GM21447 (cell line): ENCODE results near the gene TMEM259.

Experiments
- ATAC-seq: cut with Tn5 transposase; IDR thresholded peaks from one replicate; pipeline ENCODE4 v1.9.1; 2021; ENCODE audit not compliant: unreplicated experiment

TMEM259 gene

DNA sequence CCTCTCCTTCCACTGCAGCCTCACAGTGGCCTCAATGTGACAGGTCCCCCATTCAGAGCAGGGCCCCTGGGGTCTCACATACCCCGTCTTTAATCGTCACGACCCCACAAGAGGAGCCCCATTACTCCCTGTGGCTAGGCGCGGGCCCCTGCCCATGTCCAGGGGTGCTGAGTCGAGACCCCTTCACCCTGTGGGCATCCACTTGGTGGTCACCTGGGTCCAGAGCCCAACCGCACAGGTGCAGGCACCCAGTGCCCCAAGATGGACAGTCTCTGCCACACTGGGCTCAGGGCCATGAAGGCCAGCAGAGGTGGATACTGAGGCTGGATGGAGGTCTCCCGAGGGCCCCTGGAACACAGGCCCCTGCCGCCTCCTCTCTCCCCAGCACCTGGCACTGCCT lies 3.0 kb downstream of the TMEM259 start:
- ATAC-seq = no peak

DNA sequence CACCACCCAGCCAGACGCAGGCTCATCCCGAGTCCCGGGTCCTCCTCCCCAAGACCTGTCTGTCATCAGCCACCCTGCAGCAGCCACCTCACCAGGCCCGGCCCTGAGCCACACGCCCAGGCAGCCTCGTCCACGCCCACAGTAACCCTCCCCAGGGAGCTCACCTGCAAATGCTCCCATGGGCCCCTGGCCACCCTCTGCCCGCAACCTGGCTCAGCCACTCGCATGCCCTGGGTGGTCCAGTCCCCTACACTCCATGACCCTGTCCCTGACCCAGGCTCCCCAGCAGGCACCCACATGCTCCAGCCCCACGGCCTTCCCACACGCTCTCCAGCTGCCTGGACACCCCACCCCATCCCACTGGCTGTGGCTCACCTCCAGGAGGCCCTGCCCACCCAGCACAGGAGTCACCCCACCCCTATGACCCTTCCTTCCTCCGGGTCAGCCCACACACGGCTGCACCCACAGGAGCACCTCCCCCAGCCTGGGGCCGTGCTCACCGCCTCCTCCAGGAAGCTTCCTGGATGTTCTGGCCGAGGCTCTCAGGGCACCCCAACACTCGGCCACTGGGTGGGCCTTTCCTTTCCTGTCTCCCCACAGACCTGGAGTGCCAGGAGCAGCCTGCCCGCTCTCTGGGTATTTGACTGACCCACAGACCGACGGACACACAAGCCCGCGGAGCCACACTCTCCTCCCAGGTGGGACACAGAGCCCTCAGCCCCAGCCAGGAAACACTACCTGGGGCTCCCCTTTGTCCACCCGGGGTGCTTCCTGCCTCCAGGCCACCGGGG lies 3.6 kb downstream of the TMEM259 start:
- ATAC-seq = no peak

DNA sequence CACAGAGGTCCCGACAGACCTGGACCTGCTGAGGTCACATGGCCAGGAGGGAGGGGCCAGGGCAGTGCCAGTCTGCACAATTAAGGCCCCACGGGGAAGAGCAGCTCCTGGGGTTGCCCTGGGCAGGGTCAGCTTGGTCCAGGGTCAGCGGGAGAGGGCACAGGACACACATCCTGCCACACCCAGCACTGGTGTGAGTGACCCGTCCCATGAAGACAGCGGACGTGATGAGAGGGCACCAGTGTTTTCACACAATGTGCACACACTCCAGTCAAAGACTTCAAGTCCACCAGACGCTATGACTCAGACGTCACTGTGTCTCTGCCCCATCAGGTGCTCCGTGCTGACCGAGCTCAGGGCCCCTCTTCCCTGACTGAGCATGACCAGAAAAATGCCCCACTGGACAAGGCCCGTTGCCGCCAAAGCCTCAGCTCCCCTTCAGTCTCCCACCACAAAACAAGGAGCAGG lies 4.2 kb downstream of the TMEM259 start:
- no peak for ATAC-seq

DNA sequence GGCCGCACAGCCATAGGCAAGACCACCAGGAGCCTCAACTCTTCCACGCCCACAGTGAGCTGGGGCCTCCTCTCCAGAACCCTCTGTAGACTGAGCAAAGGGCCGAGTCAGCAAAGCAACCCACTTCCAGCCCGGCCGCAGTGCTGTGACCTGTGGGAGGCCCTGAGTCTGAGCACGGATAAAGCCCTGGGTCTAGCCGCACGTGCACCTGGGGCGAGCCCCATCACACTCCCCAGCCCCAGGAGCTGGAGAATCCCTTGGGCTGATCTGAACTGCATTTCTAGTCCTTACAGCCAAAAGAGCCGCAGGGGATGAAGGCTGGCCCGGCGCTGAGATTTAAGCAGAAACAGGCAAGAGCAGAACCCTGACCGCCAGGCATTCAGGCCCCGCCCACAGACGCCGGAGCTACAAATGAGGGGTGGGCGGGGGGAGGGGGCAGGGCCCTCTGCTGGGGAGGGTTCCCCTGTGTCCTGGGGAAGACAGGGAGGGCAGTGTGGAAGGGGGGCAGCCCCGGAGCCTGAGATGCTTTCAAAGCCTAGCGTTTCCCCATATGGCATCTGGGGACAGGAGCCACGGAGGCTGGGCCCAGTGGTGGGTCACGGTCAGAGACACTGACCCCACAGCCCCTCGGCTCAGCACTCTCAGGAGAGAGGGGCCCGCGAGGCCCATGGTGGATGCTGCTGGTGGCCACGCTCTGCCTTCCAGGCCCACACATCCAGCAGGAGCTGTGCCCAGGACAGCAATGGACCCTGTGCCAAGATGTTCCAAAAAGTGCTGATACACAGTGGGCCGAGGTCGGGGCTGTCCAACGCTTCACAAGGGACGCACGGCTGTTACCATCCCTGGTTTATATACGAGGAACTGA lies 4.9 kb downstream of the TMEM259 start:
- no peak for ATAC-seq

DNA sequence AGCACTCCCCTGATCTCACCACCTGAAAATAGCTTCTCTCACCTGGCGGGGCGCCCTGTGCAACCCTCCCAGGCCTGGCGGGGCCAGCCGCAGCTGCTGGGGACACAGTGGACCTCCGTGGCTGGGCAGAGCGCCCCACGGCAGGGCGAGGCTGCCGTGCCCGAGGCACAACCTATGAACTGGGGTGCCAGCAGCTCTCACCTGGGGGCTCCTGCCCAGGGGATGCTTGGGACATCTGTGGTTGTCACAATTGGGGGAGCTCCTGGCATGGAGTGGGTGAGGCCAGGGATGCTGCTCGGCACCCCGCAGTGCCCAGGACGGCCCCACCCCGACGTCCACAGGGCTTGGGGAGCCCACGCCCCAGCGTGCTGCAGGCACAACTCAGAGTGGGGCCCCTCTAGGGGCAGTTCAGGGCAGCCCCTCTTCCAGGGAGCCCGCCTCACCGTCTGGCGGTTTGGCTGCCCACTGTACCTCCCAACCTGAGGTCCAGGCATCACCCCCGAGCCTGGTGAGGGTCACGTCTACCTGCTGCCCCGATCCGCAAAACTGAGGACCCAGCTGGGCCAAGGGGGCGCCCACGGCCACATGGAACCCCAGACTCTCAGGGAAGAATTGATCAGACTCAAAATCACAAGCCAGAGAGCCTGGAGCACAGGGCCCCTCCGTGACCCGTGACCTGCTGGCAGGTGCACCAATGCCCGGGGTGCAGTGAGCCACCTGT lies 5.7 kb downstream of the TMEM259 start:
- no peak for ATAC-seq

DNA sequence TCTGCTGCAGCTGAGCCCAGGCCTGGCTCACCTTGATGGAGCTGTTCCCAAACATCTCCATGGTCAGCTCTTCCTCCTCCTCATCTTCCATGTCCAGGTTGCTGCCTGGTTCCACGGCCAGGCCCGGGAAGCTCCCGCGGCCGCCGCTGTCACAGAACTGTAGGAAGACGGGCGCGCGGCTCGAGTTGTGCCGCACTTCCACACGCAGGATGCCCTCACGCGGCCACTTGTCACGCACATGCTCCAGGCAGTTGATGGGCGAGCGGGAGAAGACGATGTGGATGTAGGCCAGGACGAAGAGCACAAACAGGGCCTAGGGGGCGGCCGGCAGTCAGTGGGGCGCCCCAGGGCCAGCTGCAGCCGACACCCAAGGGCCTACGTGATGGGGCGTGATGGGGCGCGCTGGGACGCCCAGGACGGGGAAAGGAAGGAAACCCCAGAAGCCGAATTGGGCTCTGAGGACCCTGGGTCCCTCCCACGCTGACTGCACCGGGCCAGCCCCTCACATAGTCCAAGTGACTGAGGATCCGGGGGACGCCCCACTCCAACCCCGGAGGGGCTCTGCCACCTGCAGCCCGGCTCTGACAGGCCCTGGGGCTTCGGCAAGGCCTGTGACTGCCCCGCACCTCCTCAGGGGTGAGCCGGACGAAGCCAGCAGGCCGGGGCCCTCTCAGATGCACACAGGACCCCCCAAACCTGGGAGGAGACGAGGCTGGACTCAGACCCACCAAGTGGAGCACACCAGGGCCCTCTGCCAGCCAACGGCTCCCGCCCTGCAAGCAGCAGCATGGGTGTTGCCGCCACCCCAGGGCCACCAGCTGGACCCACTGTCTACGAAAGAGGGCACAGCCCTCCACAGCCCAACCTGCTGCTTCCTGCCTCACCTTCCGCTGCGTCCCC lies 6.5 kb downstream of the TMEM259 start:
- ATAC-seq = no peak

DNA sequence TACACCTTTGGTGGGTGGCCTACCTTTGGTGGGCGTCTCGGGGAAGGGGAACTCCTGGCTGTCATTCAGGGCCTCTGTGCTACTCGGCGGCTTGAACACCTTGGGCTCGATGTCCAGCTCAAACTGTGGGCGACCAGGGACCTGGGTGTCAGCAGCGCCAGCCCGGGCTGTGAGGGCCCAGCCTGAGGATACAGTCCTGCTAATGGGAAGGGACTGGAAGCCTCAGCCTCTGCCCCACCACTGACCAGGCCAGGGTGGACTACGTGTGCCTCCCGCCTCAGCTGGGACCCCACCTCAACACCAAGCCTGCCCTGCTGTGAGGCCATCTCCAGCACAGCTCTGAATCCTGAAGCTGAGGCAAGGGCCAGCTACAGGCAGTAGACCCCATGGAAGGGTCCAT lies 7.7 kb downstream of the TMEM259 start:
- no peak for ATAC-seq

DNA sequence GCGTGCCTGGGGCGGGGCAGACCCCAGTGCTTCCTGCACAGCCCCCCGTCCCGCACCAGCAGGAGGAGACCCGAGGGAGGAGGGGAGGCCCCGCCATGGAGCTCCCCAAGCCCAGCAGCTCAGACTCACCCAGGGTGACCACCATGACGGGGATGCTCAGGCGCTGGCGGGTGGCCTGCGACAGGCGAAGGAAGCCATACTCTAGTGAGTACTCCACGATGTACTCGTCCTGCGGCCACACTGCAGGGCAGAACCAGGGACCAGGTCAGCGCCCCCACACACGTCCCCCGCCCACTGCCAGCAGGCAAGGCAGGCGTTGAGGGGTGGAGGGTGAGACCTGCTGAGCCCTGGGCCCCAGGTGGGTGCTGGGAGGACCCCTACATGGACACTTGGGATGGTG lies 8.6 kb downstream of the TMEM259 start:
- no peak for ATAC-seq

DNA sequence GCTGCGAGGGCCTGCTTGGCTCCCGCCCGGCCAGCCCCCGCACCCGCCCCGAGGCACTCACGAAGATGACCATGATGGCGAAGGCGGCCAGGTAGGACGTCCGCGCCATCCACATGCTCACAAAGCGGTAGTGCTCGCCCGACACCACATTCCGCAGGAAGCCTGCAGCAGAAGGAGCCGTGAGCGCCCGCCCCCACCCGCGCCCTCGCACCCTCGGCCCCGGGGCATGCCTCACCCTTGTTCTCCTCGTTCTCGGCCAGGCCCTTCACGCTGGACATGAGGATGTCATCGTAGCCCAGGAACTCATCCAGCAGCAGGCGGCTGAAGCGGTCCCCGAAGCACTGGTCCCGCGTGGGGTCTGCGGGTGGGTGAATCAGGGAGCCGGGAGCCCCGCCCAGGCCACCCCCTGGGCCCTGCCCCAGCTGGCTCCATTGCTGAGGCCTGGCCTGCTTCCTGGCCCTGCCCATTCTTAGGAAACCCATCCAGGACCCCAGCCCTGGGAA lies 9.0 kb downstream of the TMEM259 start:
- no peak for ATAC-seq

DNA sequence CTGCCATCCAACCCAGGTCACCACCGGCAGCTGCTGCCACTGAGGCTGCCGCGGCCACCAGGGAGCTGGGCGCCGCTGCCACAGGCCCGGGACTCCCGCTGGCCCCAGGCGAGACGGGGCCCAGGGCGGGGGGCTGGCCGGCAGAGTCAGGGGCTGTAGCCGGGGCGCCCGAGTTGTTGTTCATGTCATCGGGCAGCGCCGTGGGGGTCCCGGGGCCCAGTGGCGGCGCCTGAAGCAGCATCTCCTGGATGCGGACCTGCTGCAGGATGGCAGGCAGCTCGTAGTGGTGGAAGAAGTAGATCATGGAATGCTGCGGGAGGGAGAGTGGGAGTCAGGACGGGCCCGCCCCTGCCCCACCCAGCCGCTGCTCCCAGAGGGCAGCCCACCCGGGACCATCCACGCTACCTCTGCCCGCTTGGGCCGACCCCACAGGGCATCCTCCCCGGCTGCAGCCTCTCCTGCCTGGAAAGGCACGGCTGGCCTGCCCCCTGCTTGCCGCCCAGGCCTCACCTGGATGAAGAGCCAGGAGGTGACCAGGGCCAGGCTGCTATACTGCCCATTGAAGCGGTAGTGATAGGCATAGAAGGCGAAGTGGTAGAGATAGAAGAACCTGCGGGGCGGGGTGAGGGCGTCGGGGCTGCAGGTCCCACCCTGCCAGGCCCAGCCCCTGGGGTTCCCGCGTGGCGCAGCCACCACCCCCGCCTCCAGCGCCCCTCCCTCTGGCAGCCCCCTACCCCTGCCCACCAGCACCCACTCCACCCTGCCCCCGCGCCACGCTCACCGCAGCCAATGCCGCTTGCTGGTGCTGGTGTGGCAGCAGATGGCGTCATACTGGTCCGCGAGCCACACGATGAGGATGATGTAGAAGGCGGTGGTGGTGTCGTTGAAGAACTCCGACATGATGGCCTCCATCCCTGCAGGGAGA lies 10.1 kb downstream of the TMEM259 start:
- no peak for ATAC-seq

DNA sequence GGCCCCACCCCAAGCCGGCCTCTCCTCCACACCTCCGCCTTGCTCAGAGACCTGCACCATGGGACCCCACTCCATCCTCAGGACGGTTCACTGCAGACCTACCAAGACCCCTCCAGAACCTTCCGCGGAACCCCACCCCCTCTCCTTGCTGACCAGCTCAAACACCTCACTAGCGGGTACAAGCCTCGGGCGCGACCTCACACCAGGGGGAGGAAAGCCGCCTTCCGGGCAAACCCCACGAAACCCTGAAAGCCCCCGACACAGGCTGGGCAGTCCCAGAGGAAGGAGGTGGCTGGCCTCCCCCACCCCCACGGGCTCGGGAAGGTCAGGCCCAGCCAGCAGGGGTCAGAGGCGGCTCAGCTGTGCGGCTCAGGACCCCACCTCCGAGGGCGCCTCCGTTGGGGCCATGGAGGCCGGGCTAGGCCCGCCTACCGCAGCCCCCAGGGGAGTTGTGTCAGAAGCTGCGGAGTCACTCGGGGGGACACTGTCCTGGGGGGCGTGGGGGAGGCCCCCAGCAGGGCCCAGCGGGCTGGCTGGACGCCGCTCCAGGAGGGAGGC lies 10.9 kb downstream of the TMEM259 start:
- ATAC-seq = no peak

DNA sequence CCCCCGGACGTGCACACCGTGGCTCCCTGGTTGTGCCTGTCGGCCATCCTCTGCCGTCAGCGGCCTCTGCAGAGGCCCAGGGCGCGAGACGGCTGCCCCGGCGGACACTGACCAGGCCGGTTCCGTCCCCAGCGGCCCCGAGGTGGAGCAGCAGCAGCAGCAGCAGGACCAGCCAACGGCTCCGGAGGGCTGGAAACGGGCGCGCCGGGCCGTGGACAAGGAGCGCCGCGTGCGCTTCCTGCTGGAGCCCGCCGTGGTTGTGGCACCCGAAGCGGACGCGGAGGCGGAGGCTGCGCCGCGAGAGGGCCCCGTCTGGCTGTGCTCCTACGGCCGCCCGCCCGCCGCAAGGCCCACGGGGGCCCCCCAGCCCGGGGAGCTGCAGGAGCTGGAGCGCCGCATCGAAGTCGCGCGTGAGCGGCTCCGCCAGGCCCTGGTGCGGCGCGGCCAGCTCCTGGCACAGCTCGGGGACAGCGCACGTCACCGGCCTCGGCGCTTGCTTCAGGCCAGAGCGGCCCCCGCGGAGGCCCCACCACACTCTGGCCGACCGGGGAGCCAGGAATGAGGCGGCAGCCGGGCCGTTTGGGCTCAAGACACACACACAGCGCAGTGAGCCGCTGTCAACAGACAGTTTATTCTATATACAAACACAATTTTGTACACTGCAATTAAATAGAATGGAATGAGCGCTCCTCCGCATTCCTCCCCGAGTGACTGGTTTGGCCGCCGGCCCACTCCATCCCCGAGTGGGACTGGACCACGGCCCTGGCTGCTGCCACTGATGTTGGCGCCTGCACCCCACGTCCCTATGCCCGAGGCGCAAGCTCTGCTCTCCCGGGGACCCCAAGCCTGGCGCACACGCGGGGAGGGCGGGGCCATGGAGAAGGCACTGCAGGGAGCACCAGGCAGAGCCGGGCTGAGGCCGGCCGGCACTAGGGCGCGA lies 11.6 kb downstream of the TMEM259 start:
- no peak for ATAC-seq

DNA sequence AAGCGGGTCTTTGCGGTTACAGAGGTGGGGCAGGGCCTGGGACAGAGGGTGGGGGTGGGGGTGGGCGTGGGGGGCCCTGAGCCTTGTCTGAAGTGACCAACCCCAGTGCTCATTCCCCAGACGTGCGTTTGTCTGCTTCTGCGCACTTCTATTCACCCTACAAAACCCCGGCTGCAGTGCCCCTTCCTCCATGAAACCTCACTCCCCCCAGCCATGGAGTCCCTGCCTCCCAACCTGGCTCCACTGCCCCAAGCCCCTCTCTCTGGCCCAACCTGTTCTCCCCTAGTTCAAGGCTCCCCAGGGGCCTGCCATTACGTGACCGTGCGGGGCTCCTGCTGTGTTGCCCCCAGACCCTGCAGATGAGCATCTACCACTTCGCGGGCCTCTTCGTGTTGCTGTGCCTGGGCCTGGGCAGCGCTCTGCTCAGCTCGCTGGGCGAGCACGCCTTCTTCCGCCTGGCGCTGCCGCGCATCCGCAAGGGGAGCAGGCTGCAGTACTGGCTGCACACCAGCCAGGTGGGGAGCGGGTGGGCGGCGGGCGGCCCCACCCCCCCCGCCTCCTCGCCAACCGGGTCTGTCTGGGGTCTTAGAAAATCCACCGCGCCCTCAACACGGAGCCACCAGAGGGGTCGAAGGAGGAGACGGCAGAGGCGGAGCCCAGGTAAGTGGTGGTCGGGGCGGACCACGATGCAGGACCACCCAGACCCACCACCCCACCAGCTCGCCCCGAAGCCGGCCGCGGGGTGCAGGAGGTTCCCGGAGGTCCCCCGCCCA lies 12.5 kb downstream of the TMEM259 start:
- no peak for ATAC-seq

DNA sequence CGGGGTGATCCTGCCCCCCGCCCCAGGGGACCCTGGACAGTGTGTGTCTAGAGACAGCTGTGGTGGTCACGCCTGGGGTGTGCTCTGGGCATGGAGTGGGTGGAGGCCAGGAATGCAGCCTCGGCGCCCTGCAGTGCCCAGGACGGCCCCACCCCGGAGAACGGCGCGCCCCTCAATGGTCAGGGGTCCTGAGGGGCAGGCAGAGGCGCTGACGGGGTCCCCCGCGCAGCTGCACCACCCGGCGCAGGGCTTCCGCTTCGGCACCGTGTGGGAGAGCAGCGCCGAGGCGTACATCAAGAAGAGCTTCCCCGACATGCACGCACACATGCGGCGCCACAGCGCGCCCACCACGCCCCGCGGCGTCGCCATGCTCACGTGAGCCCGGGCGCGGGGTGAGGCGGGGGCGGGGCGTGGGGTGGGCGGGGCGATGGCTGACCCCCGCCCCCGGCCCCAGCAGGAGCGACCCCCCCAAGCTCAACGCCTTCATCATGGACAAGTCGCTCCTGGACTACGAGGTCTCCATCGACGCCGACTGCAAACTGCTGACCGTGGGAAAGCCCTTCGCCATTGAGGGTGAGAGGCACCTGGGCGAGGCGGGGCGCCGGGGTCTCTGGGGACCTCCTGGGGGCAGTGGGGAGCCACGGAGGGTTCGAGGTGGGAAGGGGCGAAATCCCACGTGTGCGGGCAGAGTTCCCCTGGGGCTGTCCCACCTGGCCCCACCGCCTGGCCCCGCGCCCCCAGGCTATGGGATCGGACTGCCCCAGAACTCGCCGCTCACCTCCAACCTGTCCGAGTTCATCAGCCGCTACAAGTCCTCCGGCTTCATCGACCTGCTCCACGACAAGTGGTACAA lies 13.3 kb downstream of the TMEM259 start:
- no peak for ATAC-seq

DNA sequence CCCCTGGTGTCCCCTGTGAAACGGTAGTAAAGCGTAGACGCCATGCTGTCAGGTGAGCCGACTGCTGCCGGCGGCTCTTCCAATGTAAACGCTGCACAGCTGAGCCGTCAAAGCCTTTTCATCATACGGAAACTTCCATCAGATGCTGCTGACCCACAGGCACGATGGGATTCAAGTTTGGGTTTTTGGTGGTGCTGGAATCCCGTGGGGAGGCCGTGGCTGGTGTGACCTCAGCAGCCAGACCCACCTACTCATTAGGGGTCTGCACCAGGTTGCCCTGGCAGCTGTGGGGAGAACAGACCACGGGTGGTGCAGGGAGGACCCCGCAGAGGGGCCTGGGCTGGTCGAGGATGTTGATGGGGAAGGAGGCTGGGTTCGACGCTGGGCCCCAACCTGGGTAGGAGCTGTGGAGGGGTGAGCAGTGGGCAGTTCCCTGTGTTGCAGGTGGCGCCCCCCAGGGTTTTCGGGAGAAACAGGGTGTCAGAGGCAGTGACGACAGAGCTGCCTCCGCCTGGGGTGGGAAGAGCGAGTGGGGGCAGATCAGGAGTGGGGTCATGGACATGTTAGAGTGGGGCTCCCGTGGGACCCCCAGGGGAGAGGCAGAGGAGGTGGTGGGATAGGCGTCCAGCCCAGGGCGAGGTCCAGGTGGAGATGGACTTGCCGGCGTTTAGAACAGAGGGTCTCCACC lies 14.1 kb downstream of the TMEM259 start:
- no peak for ATAC-seq
